GM23248 (cell line): Measurements from ENCODE around the gene ENO2. TPM values are rescaled to one million over a fixed set of nuclear protein-coding genes. Genes with fewer than 3 reads are reported as not detected.

Experiments used
- DNase-seq: peaks from one replicate; pipeline ENCODE4 v3.0.0-alpha.2; 2015
- H2AFZ ChIP-seq: fragments of 200-600 bp; sonication (generic); 2 replicates; pipeline ENCODE4 v1.6.1; 2016; ENCODE audit warnings: antibody characterized with exemption
- H3F3A ChIP-seq: fragments of 200-600 bp; sonication (generic); 2 replicates; pipeline ENCODE4 v1.6.1; 2016; ENCODE audit warnings: mild to moderate bottlenecking, antibody characterized with exemption, mixed run types; ENCODE audit not compliant: insufficient read depth
- H3K27ac ChIP-seq: fragments of 200-600 bp; sonication (generic); 2 replicates; pipeline ENCODE4 v1.5.1; 2016; ENCODE audit warnings: mild to moderate bottlenecking
- H3K27me3 ChIP-seq: fragments of 200-600 bp; sonication (generic); replicated peaks from 2 replicates; pipeline ENCODE4 v1.6.1; 2016; ENCODE audit warnings: mild to moderate bottlenecking; ENCODE audit not compliant: insufficient read depth
- H3K36me3 ChIP-seq: fragments of 200-600 bp; sonication (generic); 2 replicates; pipeline ENCODE4 v1.6.1; 2016; ENCODE audit warnings: low read depth, mild to moderate bottlenecking
- H3K4me1 ChIP-seq: fragments of 200-600 bp; sonication (generic); 2 replicates; pipeline ENCODE4 v1.6.1; 2016; ENCODE audit warnings: mild to moderate bottlenecking; ENCODE audit not compliant: insufficient read depth
- H3K4me2 ChIP-seq: fragments of 200-600 bp; sonication (generic); one replicate; pipeline ENCODE4 v1.6.1; 2016; ENCODE audit warnings: mild to moderate bottlenecking; ENCODE audit not compliant: unreplicated experiment
- H3K4me3 ChIP-seq: fragments of 200-600 bp; sonication (generic); 2 replicates; pipeline ENCODE4 v1.5.1; 2016; ENCODE audit warnings: mild to moderate bottlenecking
- H3K79me2 ChIP-seq: fragments of 200-600 bp; sonication (generic); 2 replicates; pipeline ENCODE4 v1.6.1; 2016; ENCODE audit warnings: mild to moderate bottlenecking; ENCODE audit not compliant: insufficient read depth
- H3K9ac ChIP-seq: fragments of 200-600 bp; sonication (generic); 2 replicates; pipeline ENCODE4 v1.6.1; 2016; ENCODE audit warnings: mild to moderate bottlenecking
- H3K9me2 ChIP-seq: fragments of 200-600 bp; sonication (generic); 2 replicates; pipeline ENCODE4 v1.6.1; 2016; ENCODE audit warnings: mixed run types, mild to moderate bottlenecking, moderate library complexity; ENCODE audit not compliant: insufficient read depth
- H3K9me3 ChIP-seq: fragments of 200-600 bp; sonication (generic); one replicate; pipeline ENCODE4 v1.6.1; 2017; ENCODE audit warnings: low read depth
- H4K20me1 ChIP-seq: fragments of 200-600 bp; sonication (generic); 2 replicates; pipeline ENCODE4 v1.6.0; 2016; ENCODE audit not compliant: insufficient read depth
- EZH2 ChIP-seq: fragments of 200-600 bp; sonication (generic); IDR thresholded peaks from 2 replicates; pipeline ENCODE4 v1.6.1; 2018; ENCODE audit warnings: antibody characterized with exemption, mild to moderate bottlenecking; ENCODE audit not compliant: insufficient read depth, poor library complexity, severe bottlenecking
- EZH2phosphoT487 ChIP-seq: fragments of 200-600 bp; sonication (generic); IDR thresholded peaks from 2 replicates; pipeline ENCODE4 v1.6.1; 2018; ENCODE audit warnings: antibody characterized with exemption, moderate library complexity, mild to moderate bottlenecking, low read depth; ENCODE audit not compliant: insufficient read depth
- WGBS, 2 experiments: methylation state at CpG; one replicate each; pipeline ENCODE4 v1.1.6; 2015 to 2017; ENCODE audit warnings: low lambda C conversion rate in 2 of 2, low coverage in 1 of 2; ENCODE audit errors: missing lambda C conversion rate in 2 of 2; 5-methylcytosine and 5-hydroxymethylcytosine counted together
- in situ Hi-C: fragments of 300-500 bp; cut with MboI; formaldehyde crosslinking; loops from 2 replicates; pipeline ENCODE4 v1.15.0; 2020
- polyA plus RNA-seq: library from polyadenylated mRNA; unstranded; fragments of >200 nt; fragmentation: Nextera tagmentation; extraction: Ambion mirVana; gene quantifications from 2 replicates; pipeline ENCODE4 v1.2.1, GENCODE V29; 2016
- total RNA-seq: library from RNA; depleted of rRNA; stranded (reverse); fragments of >200 nt; shearing (Covaris generic); gene quantifications from 2 replicates; pipeline ENCODE4 v1.2.3, GENCODE V29; 2014

The ENO2 gene
- total and polyA plus RNA-seq, 2 experiments from 2014 or later: 10.1 to 34.2 TPM

DNA sequence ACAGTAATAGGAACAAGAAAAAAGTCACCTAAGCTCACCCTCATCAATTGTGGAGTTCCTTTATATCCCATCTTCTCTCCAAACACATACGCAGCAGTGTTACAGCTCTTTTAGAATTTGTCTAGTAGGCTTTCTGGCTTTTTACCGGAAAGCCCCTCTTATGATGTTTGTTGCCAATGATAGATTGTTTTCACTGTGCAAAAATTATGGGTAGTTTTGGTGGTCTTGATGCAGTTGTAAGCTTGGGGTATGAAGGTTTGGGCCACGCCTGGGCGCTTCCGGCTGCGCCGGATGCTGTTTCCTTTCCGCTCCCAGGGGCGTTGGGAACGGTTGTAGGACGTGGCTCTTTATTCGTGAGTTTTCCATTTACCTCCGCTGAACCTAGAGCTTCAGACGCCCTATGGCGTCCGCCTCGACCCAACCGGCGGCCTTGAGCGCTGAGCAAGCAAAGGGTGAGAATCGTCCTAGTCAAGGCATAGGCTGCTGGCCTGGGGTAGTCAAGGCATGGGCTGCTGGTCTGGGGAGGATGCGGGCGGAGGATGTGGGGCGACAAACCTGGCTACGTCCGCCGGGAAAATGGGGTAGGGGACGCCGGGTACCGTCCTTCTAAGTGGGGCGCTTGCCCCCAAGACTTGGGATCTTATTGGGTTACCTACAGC, 29.5 kb downstream of the ENO2 start, which contains the start of the genes C12orf57 and RNU7-1:
TSS of gene C12orf57 (plus strand) at position 301 of the 659 bp plus-strand sequence. CDS start at position 401, 100 bp downstream.
TSS of gene RNU7-1 (plus strand) at position 95 of the 659 bp plus-strand sequence.
- peaks cover 17% of the 10 kb centered on the region for H3K4me1 ChIP-seq
- peak within 1 kb of the TSS; percentile 82 for H3K4me3 ChIP-seq
- H3K36me3 ChIP-seq: 0 out of 2 replicates have a peak, but pooled peaks cover 5% of the 10 kb centered on the region
- peaks cover 11% of the 10 kb centered on the region; the same call in 1 of the 2 replicates for H3K79me2 ChIP-seq
- TF ChIP-seq EZH2phosphoT487 (no peak), EZH2 (no peak)
- peak within 1 kb of the TSS; percentile 76 for H3K4me2 ChIP-seq
- H2AFZ ChIP-seq: peak within 1 kb of the TSS; percentile 31
- no peaks in the 10 kb centered on the region for H3K27me3 ChIP-seq
- H4K20me1 ChIP-seq: no peaks in the 10 kb centered on the region
- WGBS, 2 experiments: 1% methylated on average over 29 to 31 of the region's 31 CpGs
- peak within 1 kb of the TSS; percentile 92 for H3K27ac ChIP-seq
- peak; percentile 90 for DNase-seq
- H3K9me3 ChIP-seq: no peaks in the 10 kb centered on the region
- H3K9ac ChIP-seq: peak within 1 kb of the TSS; percentile 89
- in situ Hi-C loops: loop anchor here (10.0 kb wide), 1 partner anchor 171 kb away; no protein-coding TSS in a partner anchor
- peaks cover 51% of the 10 kb centered on the region for H3F3A ChIP-seq
- no peaks in the 10 kb centered on the region for H3K9me2 ChIP-seq

DNA sequence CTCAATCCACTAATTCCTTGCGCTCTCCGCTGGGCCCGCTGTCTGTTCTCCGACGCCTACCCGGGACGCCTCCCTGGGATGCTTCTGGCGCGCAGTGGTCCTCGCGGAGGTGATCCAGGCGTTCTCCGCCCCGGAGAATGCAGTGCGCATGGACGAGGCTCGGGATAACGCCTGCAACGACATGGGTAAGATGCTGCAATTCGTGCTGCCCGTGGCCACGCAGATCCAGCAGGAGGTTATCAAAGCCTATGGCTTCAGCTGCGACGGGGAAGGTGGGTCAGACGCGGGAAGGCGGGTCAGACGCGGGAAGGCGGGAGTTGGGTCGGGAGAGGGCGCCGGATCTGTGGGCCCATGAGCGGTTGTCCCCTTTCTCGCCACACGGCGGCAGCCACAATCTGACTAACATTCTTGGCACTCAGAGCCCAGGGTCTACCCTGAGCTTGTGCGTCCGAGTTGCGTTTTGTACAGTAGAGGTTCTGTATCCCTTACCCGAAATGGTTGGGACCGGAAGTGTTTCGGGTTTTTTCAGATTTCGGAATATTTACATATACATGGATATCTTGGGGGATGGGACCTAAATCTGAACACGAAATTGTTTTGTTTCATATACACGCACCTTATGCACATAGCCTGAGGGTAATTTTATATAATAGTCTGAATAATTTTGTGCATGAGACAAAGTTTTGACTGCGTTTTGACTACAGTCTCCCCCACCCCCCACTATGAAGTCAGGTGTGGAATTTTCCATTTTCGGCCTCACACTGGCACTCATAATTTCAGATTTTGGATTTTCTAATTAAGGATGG, 30.2 kb downstream of the ENO2 start:
- WGBS, 2 experiments: 2% methylated on average over 46 to 48 of the region's 48 CpGs
- H3K79me2 ChIP-seq: peaks cover 11% of the 10 kb centered on the region; the same call in 1 of the 2 replicates
- 0 out of 2 replicates have a peak, but pooled peaks cover under 1% of the 10 kb centered on the region for H3K36me3 ChIP-seq
- peak overlapping the region; percentile 92 for H3K27ac ChIP-seq
- H2AFZ ChIP-seq: peak overlapping the region; percentile 31
- peak overlapping the region; percentile 89 for H3K9ac ChIP-seq
- no peaks in the 10 kb centered on the region for H3K9me2 ChIP-seq
- peak overlapping the region; percentile 76 for H3K4me2 ChIP-seq
- peaks cover 17% of the 10 kb centered on the region for H3K4me1 ChIP-seq
- H3K27me3 ChIP-seq: no peaks in the 10 kb centered on the region
- DNase-seq: peak; percentile 97
- no peaks in the 10 kb centered on the region for H3K9me3 ChIP-seq
- TF ChIP-seq EZH2phosphoT487: no peak
- no peak for TF ChIP-seq EZH2
- H4K20me1 ChIP-seq: no peaks in the 10 kb centered on the region
- peaks cover 45% of the 10 kb centered on the region for H3F3A ChIP-seq
- in situ Hi-C loops: loop anchor here (10.0 kb wide), 1 partner anchor 170 kb away; no protein-coding TSS in a partner anchor
- H3K4me3 ChIP-seq: peak overlapping the region; percentile 82

DNA sequence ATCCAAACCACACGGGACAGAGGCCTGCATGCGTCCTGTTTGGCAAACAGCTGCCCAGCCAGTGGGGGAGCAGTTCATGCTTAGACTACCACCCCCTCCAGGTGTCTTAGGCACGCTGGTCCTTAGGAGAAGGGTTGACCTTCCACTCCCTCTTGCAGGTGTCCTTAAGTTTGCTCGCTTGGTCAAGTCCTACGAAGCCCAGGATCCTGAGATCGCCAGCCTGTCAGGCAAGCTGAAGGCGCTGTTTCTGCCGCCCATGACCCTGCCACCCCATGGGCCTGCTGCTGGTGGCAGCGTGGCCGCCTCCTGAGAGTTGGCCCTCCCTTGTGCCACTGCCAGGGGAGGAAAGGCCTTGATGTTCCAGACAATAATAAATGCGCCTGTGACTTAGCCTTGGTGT, 31.2 kb downstream of the ENO2 start:
- no peak for DNase-seq
- Histone ChIP-seq H2AFZ (no peak overlapping the region), H3K36me3 (no peaks in the 10 kb centered on the region), H3K27me3 (no peaks in the 10 kb centered on the region), H3K27ac (no peak overlapping the region), H3F3A (peaks cover 34% of the 10 kb centered on the region), H3K4me2 (no peak overlapping the region), H3K9ac (0 out of 2 replicates have a peak overlapping the region, but pooled peaks have one; percentile 89), H3K4me1 (peaks cover 17% of the 10 kb centered on the region), H3K4me3 (no peak overlapping the region; the same call in 1 of the 2 replicates), H4K20me1 (no peaks in the 10 kb centered on the region), H3K9me2 (no peaks in the 10 kb centered on the region), H3K79me2 (peaks cover 11% of the 10 kb centered on the region; the same call in 1 of the 2 replicates), H3K9me3 (no peaks in the 10 kb centered on the region)
- in situ Hi-C loops: loop anchor here (10.0 kb wide), 1 partner anchor 169 kb away; no protein-coding TSS in a partner anchor
- 93 to 96% methylated on average over 11 of the region's 11 CpGs for WGBS, 2 experiments
- TF ChIP-seq EZH2phosphoT487 (no peak), EZH2 (no peak)
